ENCODE data around the gene KCNQ1. TPM values are rescaled to one million over a fixed set of nuclear protein-coding genes. Genes with fewer than 3 reads are reported as not detected.

KCNQ1 gene
- total and polyA plus RNA-seq, 9 of the 15 experiments (the other 6 are each of a cell fraction or from before 2014, with no cell fraction given): 0.44 TPM; not detected in 8

- no peaks in the 10 kb centered on the region for H3K9me1 ChIP-seq (ENCODE audit: control insufficient read depth, insufficient read depth, low read length)
- H2AFZ ChIP-seq (ENCODE audit: low read depth, low read length): no peak overlapping the region
- BruUV-seq (replicated peaks): no TSS peak
- H3K9ac ChIP-seq (ENCODE audit: insufficient read depth in 1 of 2, low read depth in 2 of 2, low read length in 2 of 2): no peak overlapping the region
- H3K27ac ChIP-seq (ENCODE audit: extremely low read depth, low read depth, low read length): no peak overlapping the region
- intact Hi-C loops (cut with micrococcal nuclease): no loop called here
- FAIRE-seq (no peak), DNase-seq (ENCODE audit: extremely low read depth in 1 of 4, low spot score in 3 of 4) (peak in 2 of 4 experiments; percentile 1), ATAC-seq (no peak)
- TF ChIP-seq ZC3H8 (IDR thresholded peaks at IDR 0.05): no peak
- TF ChIP-seq ZNF263 (CRISPR knock-in tag; IDR thresholded peaks at IDR 0.05; ENCODE audit: borderline replicate concordance): no peak
- no peak for TF ChIP-seq RBM25 (IDR thresholded peaks at IDR 0.05; ENCODE audit: low read depth, low read length, severe bottlenecking)
- TF ChIP-seq MTA1 (IDR thresholded peaks at IDR 0.05; ENCODE audit: borderline replicate concordance): no peak
- TF ChIP-seq MCM3 (IDR thresholded peaks at IDR 0.05): no peak
- no peak for TF ChIP-seq HDAC2 (IDR thresholded peaks at IDR 0.05)
- TF ChIP-seq LEF1 (IDR thresholded peaks at IDR 0.05): no peak
- no peak for TF ChIP-seq ZNF436 (CRISPR knock-in tag; IDR thresholded peaks at IDR 0.05)
- TF ChIP-seq THRB (CRISPR knock-in tag; conservative IDR thresholded peaks at IDR 0.05): no peak
- TF ChIP-seq KLF16 (IDR thresholded peaks at IDR 0.05): no peak
- no peak for TF ChIP-seq CCNT2 (IDR thresholded peaks at IDR 0.05; ENCODE audit: borderline replicate concordance, extremely low read depth, insufficient read length, low read depth, low read length)
- TF ChIP-seq PHF8 (IDR thresholded peaks at IDR 0.05; ENCODE audit: borderline replicate concordance, low read length): no peak
- no peak for TF ChIP-seq ETS2 (tag; IDR thresholded peaks at IDR 0.05; ENCODE audit: borderline replicate concordance, poor library complexity, severe bottlenecking)
- no peak for TF ChIP-seq ZNF507 (tag; conservative IDR thresholded peaks at IDR 0.05)
- TF ChIP-seq NCOA6 (IDR thresholded peaks at IDR 0.05): no peak
- no peak for TF ChIP-seq ATF3 (IDR thresholded peaks at IDR 0.05)
- TF ChIP-seq ATF3 (CRISPR knock-in tag; conservative IDR thresholded peaks at IDR 0.05): no peak
- TF ChIP-seq ATF6 (CRISPR knock-in tag; IDR thresholded peaks at IDR 0.05): no peak
- H3K4me2 ChIP-seq (ENCODE audit: insufficient read depth, low read length): no peak overlapping the region
- H3K4me1 ChIP-seq (replicated peaks in 1 of 2; ENCODE audit: control insufficient read depth in 2 of 2, insufficient read depth in 2 of 2, low read length in 2 of 2): peaks cover 0 to under 1% of the 10 kb centered on the region in 2 experiments; a peak in 2 of 5 replicates
- in situ Hi-C loops (cut with MboI): no loop called here
- H3K4me3 ChIP-seq: no peak overlapping the region
- no peaks in the 10 kb centered on the region for H3K36me3 ChIP-seq (ENCODE audit: control insufficient read depth, insufficient read depth, low read length)
- no peaks in the 10 kb centered on the region for H3K9me3 ChIP-seq (replicated peaks; ENCODE audit: control insufficient read depth, insufficient read depth, low read depth, low read length)
- peaks cover 5 to 52% of the 10 kb centered on the region in 2 experiments; a peak in 4 of 5 replicates for H3K27me3 ChIP-seq (ENCODE audit: control insufficient read depth in 2 of 2, insufficient read depth in 2 of 2, low read length in 2 of 2)
- POLR2A ChIA-PET: no interaction called here
- CTCF ChIA-PET (ENCODE audit: low intra/inter-chr PET ratio): interaction anchor here (0.9 kb wide), 1 partner anchor 45 kb away, joined by 3 read pairs; no protein-coding TSS in a partner anchor
- no peaks in the 10 kb centered on the region for H3K79me2 ChIP-seq (ENCODE audit: control insufficient read depth, insufficient read depth, low read length)
- H4K20me1 ChIP-seq (replicated peaks; ENCODE audit: control insufficient read depth, insufficient read depth, low read length): no peaks in the 10 kb centered on the region; the same call in 1 of the 2 replicates
- WGBS (ENCODE audit: insufficient coverage, low coverage, missing lambda C conversion rate): 4% methylated on average over 13 of the region's 13 CpGs
These were observed 62.5 kb downstream of the KCNQ1 start for GRCh38 chr11:2507212-2507901.
